Dermis blood vessel endothelial cell (primary cell): Measurements from ENCODE around the gene RIC3. TPM values are rescaled to one million over a fixed set of nuclear protein-coding genes. Genes with fewer than 3 reads are reported as not detected.

Experiments
- DNase-seq: peaks from one replicate; pipeline ENCODE4 v3.0.0; 2010
- total RNA-seq: library from RNA; depleted of rRNA; stranded (reverse); fragments of >200 nt; gene quantifications from 2 replicates; pipeline ENCODE4 v1.2.3, GENCODE V29; 2014

Gene RIC3
- total RNA-seq, 1 donor from 2014 or later = not detected

DNA sequence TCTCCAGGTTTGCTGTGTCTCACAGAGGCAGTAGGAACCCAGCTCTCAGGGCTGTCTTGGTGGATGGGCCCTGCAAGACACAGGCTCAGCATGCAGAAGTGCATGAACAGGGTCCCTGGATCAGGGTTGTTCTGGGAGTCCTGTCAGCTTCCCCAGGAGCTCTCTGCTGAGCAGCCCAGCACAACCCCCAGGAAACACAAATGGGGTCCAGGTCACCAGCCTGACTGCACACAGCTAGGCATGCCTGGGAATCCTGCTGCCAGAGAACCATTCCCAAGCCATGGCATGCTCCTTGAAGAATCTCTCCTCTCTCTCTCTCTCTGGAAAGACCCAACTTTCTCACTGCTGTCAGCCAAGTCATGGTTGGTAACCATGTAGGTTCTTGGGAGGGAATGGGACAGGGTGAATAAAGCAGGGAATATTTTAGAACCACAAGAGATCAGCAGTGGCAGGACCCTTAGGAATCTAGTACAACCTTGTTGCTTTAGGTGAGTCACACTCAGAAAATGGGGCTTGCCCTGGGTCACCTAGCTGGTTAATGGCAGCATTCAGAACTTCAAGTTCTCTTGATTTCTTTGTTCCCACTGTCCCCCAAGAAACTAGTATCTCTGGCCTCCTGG lies 66.4 kb downstream of the RIC3 start:
- no peak for DNase-seq

DNA sequence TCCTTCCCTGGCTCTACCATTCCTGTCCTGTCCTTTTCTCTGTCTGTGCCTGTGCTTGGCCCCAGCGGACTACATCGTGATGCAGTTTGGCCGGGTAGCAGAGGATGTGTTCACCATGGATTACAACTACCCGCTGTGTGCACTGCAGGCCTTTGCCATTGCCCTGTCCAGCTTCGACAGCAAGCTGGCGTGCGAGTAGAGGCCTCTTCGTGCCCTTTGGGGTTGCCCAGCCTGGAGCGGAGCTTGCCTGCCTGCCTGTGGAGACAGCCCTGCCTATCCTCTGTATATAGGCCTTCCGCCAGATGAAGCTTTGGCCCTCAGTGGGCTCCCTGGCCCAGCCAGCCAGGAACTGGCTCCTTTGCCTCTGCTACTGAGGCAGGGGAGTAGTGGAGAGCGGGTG lies 67.4 kb downstream of the RIC3 start:
- no peak for DNase-seq

DNA sequence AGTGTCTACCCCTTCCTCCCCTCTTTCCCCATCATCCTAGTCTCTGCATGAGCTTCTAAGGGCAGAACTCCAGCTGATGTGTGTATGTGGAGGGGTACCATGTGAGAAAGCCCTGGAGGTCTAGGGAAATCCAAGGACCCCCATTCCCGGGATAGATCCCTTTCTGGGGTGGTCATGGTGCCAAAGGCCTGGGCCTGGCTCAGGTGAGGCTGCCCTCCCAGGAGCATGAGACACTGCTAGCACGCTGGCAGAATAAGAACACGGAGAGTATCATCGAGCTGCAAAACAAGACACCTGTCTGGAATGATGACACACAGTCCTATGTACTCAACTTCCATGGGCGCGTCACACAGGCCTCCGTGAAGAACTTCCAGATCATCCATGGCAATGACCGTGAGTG lies 68.2 kb downstream of the RIC3 start:
- DNase-seq = no peak

DNA sequence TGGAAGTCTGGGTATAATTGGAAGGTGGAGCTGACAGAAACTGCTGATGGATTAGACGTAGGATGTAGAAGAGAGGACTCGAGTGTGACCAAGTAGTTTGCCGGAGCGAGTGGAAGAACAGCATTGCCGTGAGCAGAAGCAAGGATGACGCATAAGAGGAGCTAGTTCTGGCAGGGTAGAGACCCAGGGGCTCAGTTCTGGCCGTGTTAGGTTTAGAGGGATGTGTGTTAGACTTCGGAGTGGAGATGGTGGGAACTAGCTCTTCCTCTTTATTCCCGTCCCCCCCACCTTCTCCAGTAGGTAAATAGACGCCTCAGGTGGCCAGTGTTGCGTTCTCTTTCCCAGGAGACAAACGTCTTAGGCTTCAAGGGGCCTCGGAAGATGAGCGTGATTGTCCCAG lies 68.7 kb downstream of the RIC3 start:
- no peak for DNase-seq

- peak; percentile 91 for DNase-seq
Measured at GRCh38 chr11:8099291-8099899, 69.4 kb downstream of the RIC3 start.

- no peak for DNase-seq
Measured at GRCh38 chr11:8098879-8099278, 69.9 kb downstream of the RIC3 start.

GRCh38 chr11:8098361-8098760 lies 70.5 kb downstream of the RIC3 start:
- DNase-seq = no peak

DNA sequence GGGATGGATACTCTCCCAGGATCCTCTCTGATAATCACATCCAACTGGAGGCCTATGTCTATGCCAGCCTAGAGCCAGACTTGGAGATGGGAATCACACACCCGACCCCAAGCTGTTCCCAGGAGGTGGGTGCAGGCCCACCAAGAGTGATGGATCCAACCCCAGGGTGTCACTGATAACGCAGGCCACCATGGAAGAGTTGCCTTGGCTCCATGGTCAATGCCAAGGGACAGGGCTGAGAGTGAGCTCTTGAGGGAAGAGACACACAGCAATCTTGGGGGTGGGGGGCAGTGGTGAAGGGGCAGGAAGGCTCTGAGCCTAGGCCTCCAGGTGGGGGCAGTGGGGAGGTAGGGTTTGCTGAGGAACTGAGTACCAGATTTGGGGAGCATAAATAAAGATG lies 70.9 kb downstream of the RIC3 start:
- no peak for DNase-seq

DNA sequence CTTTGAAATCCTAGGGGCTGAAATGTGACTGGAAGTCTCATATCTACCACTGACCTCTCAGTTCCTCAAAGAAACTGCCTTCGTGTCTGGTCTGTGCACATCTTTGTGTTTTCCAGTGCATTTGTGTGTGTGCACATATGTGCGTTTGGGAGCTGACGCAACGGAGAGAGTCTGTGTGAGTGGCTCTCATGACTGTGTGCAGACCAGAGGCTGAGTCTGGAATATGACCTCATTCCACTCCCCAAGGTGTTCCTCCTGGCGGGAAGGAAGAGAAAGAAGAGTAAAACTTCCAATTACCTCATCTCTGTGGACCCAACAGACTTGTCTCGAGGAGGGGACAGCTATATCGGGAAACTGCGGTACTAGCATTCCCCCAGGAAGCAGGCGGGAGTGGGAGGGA lies 71.4 kb downstream of the RIC3 start:
- DNase-seq = no peak

- no peak for DNase-seq
Measured at GRCh38 chr11:8097062-8097461, 71.8 kb downstream of the RIC3 start.

- no peak for DNase-seq
Measured at GRCh38 chr11:8096575-8096974, 72.2 kb downstream of the RIC3 start.

DNA sequence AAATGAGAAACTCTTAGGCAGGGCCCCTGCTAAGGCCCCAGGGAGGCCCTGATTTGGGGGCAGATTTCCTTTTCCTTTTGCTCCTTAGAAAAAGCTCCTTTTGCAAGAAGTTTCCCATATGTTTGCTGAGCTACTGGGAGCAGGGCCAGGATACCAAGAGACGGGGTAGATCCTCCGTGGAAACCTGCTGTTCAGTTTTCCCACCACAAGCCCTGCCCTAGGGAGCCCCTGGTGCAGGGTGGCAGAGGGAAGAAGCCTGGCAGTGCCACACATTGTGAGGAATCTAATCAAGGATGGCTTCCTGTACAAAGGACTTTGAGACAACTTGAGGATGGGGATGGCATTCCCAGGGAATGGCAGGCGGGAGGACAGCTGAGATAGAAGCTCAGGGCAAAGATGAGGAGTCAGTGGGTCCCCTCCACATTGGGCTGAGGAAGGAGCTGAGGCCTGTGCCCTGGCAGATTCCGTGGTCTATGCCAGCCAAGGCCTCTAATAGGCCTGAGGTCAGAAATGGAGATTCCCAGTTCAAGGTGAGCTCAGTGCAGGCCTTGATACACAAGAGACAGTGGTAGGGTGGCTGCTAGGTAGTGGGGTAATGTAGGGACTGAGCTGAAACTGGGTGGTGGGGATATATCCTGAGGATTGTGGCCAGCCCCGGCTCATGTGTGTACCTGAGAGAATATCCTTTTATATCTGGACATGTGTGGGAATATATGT lies 72.9 kb downstream of the RIC3 start:
- DNase-seq = no peak

GRCh38 chr11:8095371-8095770 lies 73.5 kb downstream of the RIC3 start:
- no peak for DNase-seq

DNA sequence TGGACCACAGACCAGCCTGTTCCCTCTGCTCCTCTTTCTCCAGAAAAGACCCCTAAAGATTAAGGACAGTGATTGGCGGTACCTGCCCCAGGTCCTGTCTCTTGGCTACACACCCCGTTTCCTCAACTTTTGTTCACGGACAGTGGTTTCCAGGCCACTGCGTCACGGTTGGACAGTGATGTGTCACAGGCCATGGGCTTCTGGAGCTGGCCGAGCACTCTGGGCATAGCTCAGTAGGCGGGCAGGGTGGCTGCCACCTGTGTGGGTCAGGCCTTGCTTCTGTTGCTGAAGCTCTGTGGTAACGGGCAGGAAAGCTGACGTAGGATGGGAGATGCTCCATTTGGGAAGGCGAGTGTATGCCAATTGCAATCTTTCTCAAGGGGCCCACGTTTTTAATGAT lies 74.2 kb downstream of the RIC3 start:
- DNase-seq = no peak

DNA sequence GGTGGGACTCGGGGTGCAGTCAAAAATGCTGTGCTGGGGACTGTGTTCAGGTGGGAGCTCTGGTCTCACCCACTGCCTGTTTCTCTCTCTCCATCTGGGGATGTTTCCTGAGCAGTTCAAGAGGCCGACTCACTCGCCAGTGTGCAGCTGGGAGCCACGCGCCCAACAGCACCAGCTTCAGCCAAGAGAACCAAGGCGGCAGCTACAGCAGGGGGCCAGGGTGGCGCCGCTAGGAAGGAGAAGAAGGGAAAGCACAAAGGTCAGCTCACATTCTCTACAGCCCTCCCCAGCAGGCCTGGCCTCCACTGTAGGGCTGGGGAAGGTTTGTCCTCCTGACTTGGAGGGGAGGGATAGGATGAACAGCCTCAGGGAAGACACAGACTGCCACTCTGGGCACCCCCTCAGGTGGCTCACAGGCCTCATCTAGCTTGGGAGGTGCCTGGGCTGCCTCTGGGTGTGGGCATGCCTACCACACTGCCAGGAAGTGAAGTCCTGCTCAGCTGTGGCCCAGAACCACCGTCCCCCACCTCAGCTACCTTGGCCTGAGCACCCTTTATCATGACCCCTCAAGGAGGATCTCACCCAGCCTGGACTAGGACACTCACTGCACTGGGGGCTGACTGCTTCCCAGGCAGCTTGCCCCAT lies 74.8 kb downstream of the RIC3 start:
- DNase-seq = no peak

- DNase-seq = peak; percentile 80
Measured at GRCh38 chr11:8092587-8093424, 76.0 kb downstream of the RIC3 start.

- DNase-seq = no peak
Measured at GRCh38 chr11:8091721-8092120, 77.1 kb downstream of the RIC3 start.

GRCh38 chr11:8090756-8091155 lies 78.1 kb downstream of the RIC3 start:
- DNase-seq = peak; percentile 62

GRCh38 chr11:8089791-8090510 lies 78.9 kb downstream of the RIC3 start:
- no peak for DNase-seq

- no peak for DNase-seq
Measured at GRCh38 chr11:8087756-8088155, 81.1 kb downstream of the RIC3 start.

- DNase-seq = peak; percentile 23
Measured at GRCh38 chr11:8087185-8087584, 81.6 kb downstream of the RIC3 start.

DNA sequence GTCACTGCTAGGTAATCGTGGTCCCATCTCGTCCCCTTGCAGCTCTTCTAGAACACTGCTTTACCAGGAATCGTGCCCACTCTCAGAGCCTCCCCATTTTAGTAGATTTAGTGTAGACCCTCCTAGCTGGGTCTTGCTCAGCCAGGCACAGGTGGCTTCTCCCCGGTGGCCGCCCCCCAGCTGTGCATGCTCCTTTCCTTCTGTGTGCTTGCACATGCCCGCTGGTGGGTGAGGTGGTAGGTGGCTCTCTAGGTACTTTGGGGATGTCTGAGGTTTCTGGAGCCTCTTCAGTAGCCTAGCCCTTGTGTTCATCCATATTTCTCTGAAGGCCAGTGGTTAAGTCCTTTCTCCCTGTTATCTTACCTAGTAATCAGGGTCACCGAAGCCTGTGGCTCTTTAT lies 82.3 kb downstream of the RIC3 start:
- DNase-seq = no peak
